HFFc6 (cell line): ENCODE measurements around the gene PCTP. TPM values are rescaled to one million over a fixed set of nuclear protein-coding genes. Genes with fewer than 3 reads are reported as not detected.

ENCODE experiments used
- DNase-seq: peaks from one replicate; pipeline ENCODE4 v3.0.0-alpha.2; 2018
- H3K27ac Mint-ChIP-seq: 2 replicates; pipeline ENCODE4 v1.8.0; 2020; ENCODE audit warnings: mild to moderate bottlenecking, mixed read lengths
- H3K27me3 Mint-ChIP-seq: 2 replicates; pipeline ENCODE4 v1.8.0; 2021; ENCODE audit warnings: mild to moderate bottlenecking, moderate library complexity, mixed read lengths; ENCODE audit not compliant: insufficient read depth
- H3K36me3 Mint-ChIP-seq: 2 replicates; pipeline ENCODE4 v1.8.0; 2021; ENCODE audit warnings: low read depth, mixed read lengths
- H3K4me1 Mint-ChIP-seq: 2 replicates; pipeline ENCODE4 v1.8.0; 2020; ENCODE audit warnings: low read depth, mixed read lengths
- H3K4me3 Mint-ChIP-seq: 2 replicates; pipeline ENCODE4 v1.8.0; 2020; ENCODE audit warnings: mild to moderate bottlenecking, moderate library complexity, mixed read lengths
- H3K9me3 Mint-ChIP-seq: 2 replicates; pipeline ENCODE4 v1.8.0; 2020; ENCODE audit warnings: mild to moderate bottlenecking, mixed read lengths
- total RNA-seq, 6 experiments: library from RNA; stranded (reverse); fragmentation: NEBNext Ultra II Directional; extraction: Animal tissue kit (Norgen Biotek cat#: 25700); gene quantifications; 2 replicates in 1 of 6; 3 replicates in 5 of 6; pipeline ENCODE4 v1.2.3, GENCODE V29; 2021
- TF ChIP-seq, protein P1 (sequence below): fragments of 200-600 bp; sonication (generic); IDR thresholded peaks from 2 replicates; pipeline ENCODE4 v1.5.0; 2021; ENCODE audit warnings: antibody characterized with exemption, mild to moderate bottlenecking

Gene PCTP
- total RNA-seq, 6 experiments from 2014 or later: 9.7 to 13.5 (median 11.2) TPM

DNA sequence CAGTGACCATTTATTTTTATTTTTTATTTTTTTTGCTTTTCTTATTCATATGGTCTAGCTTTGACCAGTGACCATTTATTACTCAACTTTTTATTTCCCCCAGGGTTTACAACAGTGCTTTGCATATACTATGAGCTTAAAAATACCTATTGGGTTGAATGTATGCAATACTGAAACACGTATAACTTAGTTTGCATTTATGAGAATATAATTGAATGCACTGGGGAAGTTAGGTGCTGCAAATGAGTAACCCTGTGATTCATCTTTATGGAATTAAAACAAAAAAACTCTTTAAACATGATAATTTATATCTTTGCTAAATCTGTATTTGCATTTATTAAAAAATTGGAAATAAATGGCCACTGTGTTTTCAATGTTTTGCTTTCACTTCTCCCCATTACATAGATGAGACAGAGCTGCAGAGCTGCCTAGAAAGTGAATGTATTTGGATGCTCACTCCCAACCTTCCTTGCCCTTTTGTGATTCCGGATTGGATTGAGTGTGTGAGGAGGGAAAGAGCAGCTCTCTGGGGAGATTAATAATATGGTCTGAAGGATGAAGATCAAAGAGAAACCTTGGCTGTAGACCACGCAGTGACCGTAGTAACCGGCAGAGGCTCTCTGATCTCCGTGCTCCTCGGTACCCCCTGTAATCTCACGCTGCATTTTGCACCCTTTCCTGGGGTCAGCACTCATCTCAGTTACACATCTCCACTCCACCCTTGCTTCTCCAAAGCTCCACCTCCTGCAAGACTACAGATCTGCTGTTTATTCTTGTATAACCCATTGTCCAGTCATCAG lies 42.5 kb upstream of the PCTP start:
- no peak for DNase-seq
- H3K9me3 Mint-ChIP-seq: no peaks in the 10 kb centered on the region
- H3K4me3 Mint-ChIP-seq: peak overlapping the region; percentile 56

DNA sequence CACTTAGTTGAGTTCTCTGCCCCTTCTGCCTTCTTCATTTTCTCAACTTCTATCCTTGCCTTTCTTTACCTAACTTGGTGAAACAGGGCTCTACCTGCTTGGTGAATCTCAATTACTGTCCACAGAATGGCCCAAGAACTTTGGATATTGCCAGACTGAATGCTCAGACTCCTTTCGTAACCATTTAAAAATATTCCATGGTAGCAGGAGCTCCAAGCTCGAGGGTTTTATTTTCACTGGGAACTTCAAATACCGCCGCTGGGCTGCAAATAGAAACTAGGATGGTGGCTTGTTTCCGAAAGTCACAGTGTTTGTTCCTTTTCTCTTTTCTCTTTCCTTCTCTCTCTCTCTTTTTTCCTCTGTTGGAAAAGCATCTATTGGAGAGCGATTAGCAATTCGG lies 41.4 kb upstream of the PCTP start:
- H3K27me3 Mint-ChIP-seq: peaks cover 12% of the 10 kb centered on the region; the same call in 1 of the 2 replicates
- no peaks in the 10 kb centered on the region for H3K9me3 Mint-ChIP-seq
- TF ChIP-seq, protein P1, sequence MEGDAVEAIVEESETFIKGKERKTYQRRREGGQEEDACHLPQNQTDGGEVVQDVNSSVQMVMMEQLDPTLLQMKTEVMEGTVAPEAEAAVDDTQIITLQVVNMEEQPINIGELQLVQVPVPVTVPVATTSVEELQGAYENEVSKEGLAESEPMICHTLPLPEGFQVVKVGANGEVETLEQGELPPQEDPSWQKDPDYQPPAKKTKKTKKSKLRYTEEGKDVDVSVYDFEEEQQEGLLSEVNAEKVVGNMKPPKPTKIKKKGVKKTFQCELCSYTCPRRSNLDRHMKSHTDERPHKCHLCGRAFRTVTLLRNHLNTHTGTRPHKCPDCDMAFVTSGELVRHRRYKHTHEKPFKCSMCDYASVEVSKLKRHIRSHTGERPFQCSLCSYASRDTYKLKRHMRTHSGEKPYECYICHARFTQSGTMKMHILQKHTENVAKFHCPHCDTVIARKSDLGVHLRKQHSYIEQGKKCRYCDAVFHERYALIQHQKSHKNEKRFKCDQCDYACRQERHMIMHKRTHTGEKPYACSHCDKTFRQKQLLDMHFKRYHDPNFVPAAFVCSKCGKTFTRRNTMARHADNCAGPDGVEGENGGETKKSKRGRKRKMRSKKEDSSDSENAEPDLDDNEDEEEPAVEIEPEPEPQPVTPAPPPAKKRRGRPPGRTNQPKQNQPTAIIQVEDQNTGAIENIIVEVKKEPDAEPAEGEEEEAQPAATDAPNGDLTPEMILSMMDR: no peak
- H3K4me3 Mint-ChIP-seq: no peak overlapping the region
- no peak overlapping the region for H3K27ac Mint-ChIP-seq
- peaks cover 6% of the 10 kb centered on the region; the same call in 1 of the 2 replicates for H3K4me1 Mint-ChIP-seq
- no peaks in the 10 kb centered on the region for H3K36me3 Mint-ChIP-seq
- no peak for DNase-seq

More for the DNA sequence above, 42.5 kb upstream of the PCTP start:
- TF ChIP-seq, protein P1: no peak
- H3K4me1 Mint-ChIP-seq: peaks cover 6% of the 10 kb centered on the region; the same call in 1 of the 2 replicates
- peaks cover 8% of the 10 kb centered on the region; the same call in 1 of the 2 replicates for H3K27me3 Mint-ChIP-seq
- H3K36me3 Mint-ChIP-seq: no peaks in the 10 kb centered on the region
- H3K27ac Mint-ChIP-seq: no peak overlapping the region

DNA sequence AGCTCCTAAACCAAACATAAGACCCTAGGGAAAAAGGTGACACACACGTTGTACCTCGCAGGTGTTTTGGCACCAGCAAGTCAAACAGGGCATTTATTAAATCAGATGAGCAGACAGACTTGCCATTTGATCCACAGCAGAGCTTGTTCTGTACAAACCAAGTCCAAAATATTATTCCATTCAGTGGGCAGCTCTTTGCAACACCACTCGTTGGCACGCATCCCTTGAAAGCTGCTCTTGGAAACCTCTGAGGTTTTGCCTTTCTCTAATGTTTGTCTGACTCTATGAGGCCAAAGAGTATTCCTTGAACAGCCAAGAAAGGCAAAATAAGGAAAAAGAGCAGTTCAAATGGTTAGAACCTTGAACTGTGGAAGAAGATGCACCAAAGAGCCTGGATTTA lies 40.9 kb upstream of the PCTP start:
- DNase-seq: no peak
- no peak overlapping the region for H3K4me3 Mint-ChIP-seq
- no peaks in the 10 kb centered on the region for H3K36me3 Mint-ChIP-seq
- H3K4me1 Mint-ChIP-seq: peaks cover 6% of the 10 kb centered on the region; the same call in 1 of the 2 replicates
- TF ChIP-seq, protein P1: no peak
- H3K27ac Mint-ChIP-seq: no peak overlapping the region
- no peaks in the 10 kb centered on the region for H3K9me3 Mint-ChIP-seq
- peaks cover 12% of the 10 kb centered on the region; the same call in 1 of the 2 replicates for H3K27me3 Mint-ChIP-seq

DNA sequence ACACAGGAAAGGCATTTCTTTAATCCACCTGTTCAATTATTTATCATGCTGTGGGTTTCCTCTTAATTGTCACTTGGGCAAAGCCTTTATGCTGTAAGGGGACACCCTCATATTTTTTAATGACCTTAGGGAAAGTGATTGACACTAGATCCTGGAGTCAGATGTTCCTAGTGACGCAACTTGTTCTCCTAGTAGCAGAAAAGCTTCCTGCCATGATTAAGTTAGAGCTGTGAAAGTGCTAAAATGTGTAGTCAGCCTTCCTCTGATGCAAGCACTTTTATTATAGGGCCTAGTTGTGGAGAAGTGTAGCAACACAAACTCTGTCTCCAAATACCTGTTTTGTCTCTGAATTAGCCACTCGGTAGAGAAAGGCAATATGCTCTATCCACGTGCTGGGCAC lies 40.4 kb upstream of the PCTP start:
- H3K4me3 Mint-ChIP-seq: no peak overlapping the region
- DNase-seq: no peak
- H3K27me3 Mint-ChIP-seq: peaks cover 12% of the 10 kb centered on the region; the same call in 1 of the 2 replicates
- TF ChIP-seq, protein P1: no peak
- H3K27ac Mint-ChIP-seq: no peak overlapping the region
- no peaks in the 10 kb centered on the region for H3K9me3 Mint-ChIP-seq
- peaks cover 6% of the 10 kb centered on the region; the same call in 1 of the 2 replicates for H3K4me1 Mint-ChIP-seq
- no peaks in the 10 kb centered on the region for H3K36me3 Mint-ChIP-seq

DNA sequence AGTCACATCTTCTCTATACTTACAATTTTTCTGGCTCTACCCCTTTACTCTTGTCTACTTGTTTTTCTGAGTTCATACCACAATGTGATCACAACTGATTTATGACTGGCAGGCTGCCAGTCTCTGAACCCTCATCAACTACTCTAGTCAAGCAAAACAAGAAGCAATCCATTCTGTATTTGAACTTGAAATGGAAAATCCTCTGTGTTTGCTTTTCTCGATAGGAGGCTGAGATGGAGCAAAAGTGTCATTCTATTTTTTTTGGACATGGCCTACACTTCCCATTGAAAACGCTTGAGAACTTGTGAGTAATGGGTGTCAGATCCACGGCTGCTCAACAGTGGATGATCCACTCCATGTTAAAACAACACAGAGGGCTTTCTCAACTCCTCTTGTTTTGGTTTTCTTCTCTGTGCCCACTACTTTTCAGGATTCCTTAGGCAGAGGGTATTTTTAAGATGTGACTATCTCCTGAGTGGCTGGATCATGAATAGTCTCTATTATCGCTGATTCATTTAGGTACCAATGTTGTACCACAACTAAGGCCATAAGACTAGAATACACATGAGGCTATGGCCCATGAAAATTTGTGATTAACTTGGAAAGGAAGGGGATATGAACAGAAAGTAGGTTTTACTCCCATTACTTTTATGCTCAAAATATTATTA lies 39.9 kb upstream of the PCTP start:
- Mint-ChIP-seq H3K27ac (no peak overlapping the region), H3K27me3 (peaks cover 14% of the 10 kb centered on the region; the same call in 1 of the 2 replicates), H3K36me3 (no peaks in the 10 kb centered on the region), H3K4me1 (peaks cover 6% of the 10 kb centered on the region; the same call in 1 of the 2 replicates), H3K4me3 (no peak overlapping the region), H3K9me3 (no peaks in the 10 kb centered on the region)
- TF ChIP-seq, protein P1: no peak
- DNase-seq: no peak
